ENCODE data around the gene CHAF1A.

DNA sequence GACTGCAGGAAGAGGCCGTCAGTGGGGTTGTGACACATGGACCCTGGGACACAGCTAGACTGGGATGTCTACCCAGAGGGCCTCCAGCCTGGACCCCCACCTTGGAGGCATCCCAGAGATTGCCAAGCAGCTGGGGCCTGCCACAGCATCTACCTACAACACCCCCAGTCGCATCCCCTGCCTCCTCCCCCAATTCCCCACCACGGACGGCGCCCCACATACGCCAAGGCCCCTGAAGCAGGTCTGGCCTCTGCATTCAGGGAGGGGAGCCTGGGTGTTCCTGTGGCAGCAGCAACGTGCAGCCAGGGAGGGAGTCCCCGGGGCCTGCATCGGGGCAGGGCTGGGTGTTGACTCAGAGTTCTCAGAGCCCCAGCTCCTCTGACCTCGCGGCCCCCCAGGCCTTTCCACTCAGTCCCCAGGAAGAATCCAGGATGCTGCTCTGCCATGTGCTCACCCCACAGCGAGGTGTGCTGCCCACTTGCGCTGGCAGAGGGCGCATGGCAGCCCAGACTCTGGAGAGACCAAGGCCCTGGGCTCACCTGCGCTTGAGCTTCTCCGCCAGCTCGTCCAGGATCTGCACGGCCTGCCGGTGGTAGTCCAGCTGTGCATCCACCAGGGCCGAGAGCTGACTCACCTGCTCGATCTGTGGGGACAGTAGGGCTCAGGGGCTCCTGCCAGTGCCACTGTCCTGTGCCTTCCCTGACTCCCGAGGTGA lies 39.5 kb upstream of the CHAF1A start:
- TF ChIP-seq GATA2 (IDR thresholded peaks at IDR 0.05; ENCODE audit: low read depth, low read length) (no peak), GATA3 (IDR thresholded peaks at IDR 0.05; ENCODE audit: low read depth, low read length) (no peak)
